IMR-90 (cell line): ENCODE results near the gene VPS35L. TPM values are rescaled to one million over a fixed set of nuclear protein-coding genes. Genes with fewer than 3 reads are reported as not detected.

Experiments used
- ATAC-seq: fragments of 200-7000 bp; cut with Tn5 transposase; 2 replicates; pipeline ENCODE4 v1.9.1; 2020; ENCODE audit warnings: low read depth, mild to moderate bottlenecking, moderate library complexity
- BruUV-seq: library from RNA; stranded (reverse); fragments of 400-500 nt; replicated peaks from 2 replicates; lab custom pipeline; 2021; lab: Mats Ljungman, UMichigan
- CTCF ChIA-PET: fragments of 300-600 bp; formaldehyde crosslinking; extraction: SDS; loops from one replicate; lab custom pipeline; 2021; ENCODE audit warnings: antibody characterized with exemption; lab: Yijun Ruan, JAX
- POLR2A ChIA-PET: fragments of 300-600 bp; sonication (Branson Sonifier 250); formaldehyde crosslinking; loops from one replicate; lab custom pipeline; 2022; ENCODE audit warnings: antibody characterized with exemption; ENCODE audit not compliant: unreplicated experiment; lab: Charles Lee
- DNase-seq: peaks from one replicate; pipeline ENCODE4 v3.0.0; 2013
- H2AFZ ChIP-seq: replicated peaks from 2 replicates; pipeline ENCODE3; 2013; ENCODE audit warnings: low read length, mild to moderate bottlenecking; ENCODE audit not compliant: poor library complexity
- H2AK5ac ChIP-seq: 2 replicates; pipeline ENCODE4 v1.6.1; 2013; ENCODE audit warnings: low read depth, low read length, inconsistent platforms
- H2AK9ac ChIP-seq: replicated peaks from 2 replicates; pipeline ENCODE3; 2013; ENCODE audit warnings: mild to moderate bottlenecking, low read depth, low read length, moderate library complexity; ENCODE audit not compliant: poor library complexity
- H2BK120ac ChIP-seq: 2 replicates; pipeline ENCODE4 v1.6.1; 2013; ENCODE audit warnings: low read depth, low read length, inconsistent platforms
- H2BK15ac ChIP-seq: 3 replicates; pipeline ENCODE4 v1.6.1; 2013; ENCODE audit warnings: low read depth, low read length, inconsistent platforms
- H2BK20ac ChIP-seq: 2 replicates; pipeline ENCODE4 v1.6.1; 2013; ENCODE audit warnings: low read depth, mild to moderate bottlenecking, inconsistent platforms, low read length, moderate library complexity
- H2BK5ac ChIP-seq: 2 replicates; pipeline ENCODE4 v1.6.1; 2013; ENCODE audit warnings: mild to moderate bottlenecking, low read depth, low read length, inconsistent platforms; ENCODE audit not compliant: poor library complexity, severe bottlenecking
- H3K14ac ChIP-seq: replicated peaks from 2 replicates; pipeline ENCODE4 v1.6.1; 2013; ENCODE audit warnings: low read depth, low read length, inconsistent platforms
- H3K18ac ChIP-seq: 2 replicates; pipeline ENCODE4 v1.6.1; 2013; ENCODE audit warnings: low read depth, low read length, control low read depth
- H3K23ac ChIP-seq: 2 replicates; pipeline ENCODE4 v1.6.1; 2013; ENCODE audit warnings: low read depth, low read length, inconsistent platforms
- H3K27ac ChIP-seq: 2 replicates; pipeline ENCODE4 v1.5.1; 2013; ENCODE audit warnings: mild to moderate bottlenecking, control low read depth, low read length; ENCODE audit not compliant: insufficient read depth
- H3K27me3 ChIP-seq: 2 replicates; pipeline ENCODE4 v1.6.1; 2013; ENCODE audit warnings: low read length; ENCODE audit not compliant: control insufficient read depth, insufficient read depth
- H3K36me3 ChIP-seq: 2 replicates; pipeline ENCODE4 v1.6.1; 2013; ENCODE audit warnings: low read length, mixed read lengths; ENCODE audit not compliant: control insufficient read depth, insufficient read depth
- H3K4ac ChIP-seq: 2 replicates; pipeline ENCODE4 v1.6.1; 2013; ENCODE audit warnings: low read depth, low read length, inconsistent platforms
- H3K4me1 ChIP-seq: 2 replicates; pipeline ENCODE4 v1.6.1; 2013; ENCODE audit warnings: low read length, mixed read lengths; ENCODE audit not compliant: control insufficient read depth, insufficient read depth
- H3K4me2 ChIP-seq: 2 replicates; pipeline ENCODE4 v1.6.1; 2013; ENCODE audit warnings: low read depth, mild to moderate bottlenecking, control low read depth, low read length, moderate library complexity
- H3K4me3 ChIP-seq: 2 replicates; pipeline ENCODE4 v1.5.1; 2013; ENCODE audit warnings: low read depth, mild to moderate bottlenecking, control low read depth, low read length, moderate library complexity; ENCODE audit not compliant: insufficient read depth
- H3K56ac ChIP-seq: 2 replicates; pipeline ENCODE4 v1.6.1; 2013; ENCODE audit warnings: low read length, inconsistent platforms; ENCODE audit not compliant: insufficient read depth; ENCODE audit errors: extremely low read depth
- H3K79me1 ChIP-seq, 2 experiments: 2 replicates each; pipeline ENCODE4 v1.6.1; 2013; ENCODE audit warnings: low read length in 2 of 2, inconsistent platforms in 1 of 2, low read depth in 1 of 2
- H3K9ac ChIP-seq: 2 replicates; pipeline ENCODE4 v1.6.1; 2013; ENCODE audit warnings: low read depth, low read length, control low read depth
- H3K9me1 ChIP-seq: 2 replicates; pipeline ENCODE4 v1.6.1; 2013; ENCODE audit warnings: low read length, inconsistent platforms; ENCODE audit not compliant: insufficient read depth
- H3K9me3 ChIP-seq: 2 replicates; pipeline ENCODE4 v1.6.1; 2013; ENCODE audit warnings: low read length; ENCODE audit not compliant: control insufficient read depth, insufficient read depth
- H4K20me1 ChIP-seq: 2 replicates; pipeline ENCODE4 v1.6.1; 2013; ENCODE audit warnings: low read length, inconsistent platforms; ENCODE audit not compliant: insufficient read depth
- H4K5ac ChIP-seq: 2 replicates; pipeline ENCODE4 v1.6.1; 2013; ENCODE audit warnings: mild to moderate bottlenecking, low read depth, low read length, control low read depth
- H4K8ac ChIP-seq, 2 experiments: 2 replicates each; pipeline ENCODE4 v1.6.1; 2013; ENCODE audit warnings: low read depth in 2 of 2, low read length in 2 of 2, control low read depth in 1 of 2, inconsistent platforms in 1 of 2
- H4K91ac ChIP-seq: 2 replicates; pipeline ENCODE4 v1.6.1; 2013; ENCODE audit warnings: low read depth, low read length, inconsistent platforms; ENCODE audit not compliant: insufficient read depth
- BHLHE40 ChIP-seq: fragments of 150-350 bp; IDR thresholded peaks from 2 replicates; pipeline ENCODE4 v1.6.1; 2016; ENCODE audit warnings: mild to moderate bottlenecking, low read depth, low read length
- FOS ChIP-seq: fragments of 150-350 bp; IDR thresholded peaks from 2 replicates; pipeline ENCODE4 v1.6.1; 2016; ENCODE audit warnings: low read depth, low read length
- RAD21 ChIP-seq: IDR thresholded peaks from 2 replicates; pipeline ENCODE4 v1.6.1; 2012; ENCODE audit warnings: low read length, improper control_type of control experiment
- dilution Hi-C: fragments of 300-500 bp; cut with HindIII; formaldehyde crosslinking; loops from one replicate; pipeline ENCODE4 v1.14.3; 2018; ENCODE audit warnings: low sequenced_read_pairs; ENCODE audit not compliant: unreplicated experiment
- in situ Hi-C: fragments of 300-500 bp; cut with MboI; formaldehyde crosslinking; loops from 3 replicates; pipeline ENCODE4 v1.14.3; 2019; ENCODE audit warnings: low sequenced_read_pairs, inconsistent platforms, mixed read lengths
- intact Hi-C: fragments of 100-400 bp; cut with micrococcal nuclease; formaldehyde crosslinking; loops from 2 replicates; pipeline ENCODE4 v1.10.0; 2022
- polyA plus RNA-seq, 3 experiments: library from polyadenylated mRNA; depleted of rRNA; stranded (reverse); fragments of >200 nt; gene quantifications; 2 replicates each; pipeline ENCODE4 v1.2.3, GENCODE V29; 2012; ENCODE audit warnings: low replicate concordance in 1 of 3
- total RNA-seq: library from RNA; depleted of rRNA; stranded (reverse); fragments of >200 nt; gene quantifications from 2 replicates; pipeline ENCODE4 v1.2.3, GENCODE V29; 2012

Gene VPS35L
- total and polyA plus RNA-seq, 2 of the 4 experiments (the other 2 are of a cell fraction): 28.0 to 40.1 TPM

DNA sequence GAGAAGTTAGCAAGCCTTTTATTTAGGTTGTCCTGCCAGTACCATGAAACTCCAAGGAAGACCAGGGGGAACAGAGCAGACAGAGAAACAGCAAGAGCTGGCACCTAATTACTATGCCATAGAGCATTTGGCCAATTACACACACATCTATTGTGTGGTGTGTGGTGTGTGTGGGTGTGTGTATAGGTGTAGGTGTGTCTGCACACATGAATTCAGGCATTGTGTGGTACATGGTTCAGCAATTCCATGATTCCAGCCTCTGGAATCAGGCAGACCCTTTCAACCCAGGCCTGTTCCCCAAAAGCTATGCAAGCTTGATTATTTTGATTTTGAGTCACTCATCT is 188.3 kb downstream of the VPS35L start:
- no peak overlapping the region for H3K27ac ChIP-seq
- H3K18ac ChIP-seq: no peak overlapping the region
- intact Hi-C loops: no loop called here
- no peaks in the 10 kb centered on the region for H3K27me3 ChIP-seq
- H2AFZ ChIP-seq: peak overlapping the region; percentile 53
- no peak overlapping the region for H2BK120ac ChIP-seq
- no peak overlapping the region for H3K4me2 ChIP-seq
- peak overlapping the region; percentile 69 for H3K4ac ChIP-seq
- peaks cover 3% of the 10 kb centered on the region; the same call in 1 of the 2 replicates for H3K4me1 ChIP-seq
- dilution Hi-C loops: no loop called here
- ChIA-PET POLR2A (no interaction called here), CTCF (no interaction called here)
- no peak overlapping the region for H4K8ac ChIP-seq
- ATAC-seq (no peak), DNase-seq (peak; percentile 30)
- peak overlapping the region; percentile 22 for H2AK9ac ChIP-seq
- no peak overlapping the region for H3K4me3 ChIP-seq
- no peaks in the 10 kb centered on the region for H3K36me3 ChIP-seq
- in situ Hi-C loops: no loop called here
- peaks cover 10% of the 10 kb centered on the region for H3K9me1 ChIP-seq
- H2BK5ac ChIP-seq: no peak overlapping the region
- no peak overlapping the region for H3K9ac ChIP-seq
- H4K91ac ChIP-seq: no peak overlapping the region
- BruUV-seq: no TSS peak
- no peak overlapping the region; the same call in 1 of the 3 replicates for H2BK15ac ChIP-seq
- H3K9me3 ChIP-seq: no peaks in the 10 kb centered on the region
- TF ChIP-seq RAD21: no peak
- no peak for TF ChIP-seq FOS
- no peak for TF ChIP-seq BHLHE40
- H2BK20ac ChIP-seq: 0 out of 2 replicates have a peak overlapping the region, but pooled peaks have one; percentile 10
- H2AK5ac ChIP-seq: peak overlapping the region; percentile 50; the same call in 1 of the 2 replicates
- no peaks in the 10 kb centered on the region for H4K20me1 ChIP-seq
- H3K14ac ChIP-seq: 0 out of 2 replicates have a peak overlapping the region, but pooled peaks have one; percentile 29
- peak overlapping the region; percentile 28; the same call in 1 of the 2 replicates for H3K23ac ChIP-seq
- H3K56ac ChIP-seq: no peak overlapping the region
- no peak overlapping the region for H4K5ac ChIP-seq
- no peaks in the 10 kb centered on the region for H3K79me1 ChIP-seq
